AG04450 (cell line): ENCODE data around the gene TOR4A. TPM values are rescaled to one million over a fixed set of nuclear protein-coding genes. Genes with fewer than 3 reads are reported as not detected.

Source experiments
- CTCF ChIA-PET: fragments of 300-600, 350-600 bp; formaldehyde crosslinking; extraction: SDS; loops from one replicate; lab custom pipeline; 2022; ENCODE audit warnings: antibody characterized with exemption, inconsistent platforms; lab: Charles Lee
- POLR2A ChIA-PET: fragments of 350-600 bp; formaldehyde crosslinking; extraction: SDS; loops from one replicate; lab custom pipeline; 2021; ENCODE audit warnings: antibody characterized with exemption, inconsistent platforms; lab: Yijun Ruan, JAX
- DNase-seq: peaks from one replicate; pipeline ENCODE4 v3.0.0-alpha.2; 2011; ENCODE audit warnings: low read depth, low spot score
- H3K27ac ChIP-seq: one replicate; pipeline ENCODE4 v1.5.1; 2012; ENCODE audit warnings: low read depth, low read length, control low read depth
- H3K27me3 ChIP-seq: one replicate; pipeline ENCODE4 v1.6.0; 2012; ENCODE audit warnings: low read length; ENCODE audit not compliant: control insufficient read depth, insufficient read depth
- H3K4me3 ChIP-seq: 2 replicates; pipeline ENCODE4 v1.5.1; 2011; ENCODE audit warnings: mild to moderate bottlenecking, low read depth, low read length, control low read depth
- H3K9me3 ChIP-seq: 2 replicates; pipeline ENCODE4 v1.5.1; 2012; ENCODE audit warnings: low read length; ENCODE audit not compliant: control insufficient read depth, insufficient read depth
- CTCF ChIP-seq: IDR thresholded peaks from 2 replicates; pipeline ENCODE4 v1.5.1; 2011; ENCODE audit warnings: low read depth, low read length, control low read depth, inconsistent platforms
- polyA plus RNA-seq: library from polyadenylated mRNA; depleted of rRNA; stranded (reverse); fragments of >200 nt; gene quantifications from 2 replicates; pipeline ENCODE4 v1.2.3, GENCODE V29; 2011

TOR4A gene
- polyA plus RNA-seq, 1 experiment: 14.1 TPM

GRCh38 chr9:137271696-137272076 lies 5.8 kb upstream of the TOR4A start:
- ChIA-PET POLR2A (no interaction called here), CTCF (interaction anchor here (1.0 kb wide), 1 partner anchor 35 kb away, joined by 3 read pairs; no protein-coding TSS in a partner anchor)
- Histone ChIP-seq H3K27ac (no peak overlapping the region), H3K9me3 (no peaks in the 10 kb centered on the region; the same call in 1 of the 2 replicates), H3K27me3 (no peaks in the 10 kb centered on the region), H3K4me3 (no peak overlapping the region)
- no peak for DNase-seq
- TF ChIP-seq CTCF: no peak

GRCh38 chr9:137272241-137273094 lies 5.1 kb upstream of the TOR4A start:
- Histone ChIP-seq H3K4me3 (no peak overlapping the region), H3K9me3 (no peaks in the 10 kb centered on the region; the same call in 1 of the 2 replicates), H3K27me3 (no peaks in the 10 kb centered on the region), H3K27ac (no peak overlapping the region)
- DNase-seq: no peak
- TF ChIP-seq CTCF: no peak
- ChIA-PET POLR2A (interaction anchor here (1.1 to 1.4 kb wide), 2 partner anchors 32 to 259 kb away, joined by 5 read pairs; partner anchors contain the start of gene TUBB4B), CTCF (interaction anchor here (1.0 kb wide), 1 partner anchor 36 kb away, joined by 3 read pairs; no protein-coding TSS in a partner anchor)

- no peaks in the 10 kb centered on the region for H3K27me3 ChIP-seq
- no peak for TF ChIP-seq CTCF
- H3K27ac ChIP-seq: no peak overlapping the region
- ChIA-PET CTCF (no interaction called here), POLR2A (interaction anchor here (0.6 to 1.4 kb wide), 3 partner anchors 32 to 258 kb away, joined by 5 to 11 read pairs (median 5); partner anchors contain the start of gene TUBB4B)
- no peak overlapping the region for H3K4me3 ChIP-seq
- no peaks in the 10 kb centered on the region; the same call in 1 of the 2 replicates for H3K9me3 ChIP-seq
- no peak for DNase-seq
These were observed 4.4 kb upstream of the TOR4A start for GRCh38 chr9:137273095-137273490.

- no peaks in the 10 kb centered on the region for H3K27me3 ChIP-seq
- no peak overlapping the region for H3K4me3 ChIP-seq
- peaks cover under 1% of the 10 kb centered on the region; the same call in 1 of the 2 replicates for H3K9me3 ChIP-seq
- no peak for TF ChIP-seq CTCF
- CTCF ChIA-PET: no interaction called here
- no peak overlapping the region for H3K27ac ChIP-seq
- DNase-seq: no peak
- POLR2A ChIA-PET: interaction anchor here (0.6 to 1.4 kb wide), 3 partner anchors 33 to 164 kb away, joined by 3 to 11 read pairs (median 5); partner anchors contain the start of gene TUBB4B
These were observed 3.8 kb upstream of the TOR4A start for GRCh38 chr9:137273611-137274320.
